Body of pancreas (tissue), 4 donors: ENCODE measurements around the gene CACNA1S.

ENCODE experiments used
- POLR2A ChIP-seq, 3 donors: fragments of 450-650 bp; IDR thresholded peaks; one replicate each; pipeline ENCODE4 v1.6.1; 2016; ENCODE audit warnings: antibody characterized with exemption in 3 of 3, mild to moderate bottlenecking in 2 of 3
- TF ChIP-seq, protein P1 (sequence below), 7 experiments: fragments of 450-650 bp in 4 of 7; fragments of 200-600 bp in 3 of 7; sonication (generic) in 3 of 7; IDR thresholded peaks; one replicate each; pipeline ENCODE4 v1.5.1; 2016 to 2019; ENCODE audit warnings: antibody characterized with exemption in 7 of 7

DNA sequence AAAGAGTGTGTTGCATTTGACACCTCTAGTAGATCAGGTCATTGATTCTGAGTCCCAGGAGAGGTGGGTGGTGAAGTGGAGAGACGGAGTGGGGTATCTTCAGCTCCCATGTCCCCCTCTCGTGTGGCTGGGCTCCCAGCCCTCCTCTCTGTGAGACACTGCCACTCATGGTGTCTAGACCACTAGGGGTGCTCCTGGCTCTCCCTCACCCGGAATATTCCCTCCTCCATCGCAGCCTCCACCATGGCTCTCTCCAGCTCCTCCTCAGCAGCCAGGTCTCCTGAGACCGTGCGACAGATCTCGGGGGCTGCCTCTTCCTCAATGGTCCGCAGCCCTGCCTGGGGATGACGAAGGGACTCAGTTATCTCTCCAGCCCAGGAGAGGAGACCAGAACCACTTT is 68.1 kb downstream of the CACNA1S start:
- TF ChIP-seq, protein P1, sequence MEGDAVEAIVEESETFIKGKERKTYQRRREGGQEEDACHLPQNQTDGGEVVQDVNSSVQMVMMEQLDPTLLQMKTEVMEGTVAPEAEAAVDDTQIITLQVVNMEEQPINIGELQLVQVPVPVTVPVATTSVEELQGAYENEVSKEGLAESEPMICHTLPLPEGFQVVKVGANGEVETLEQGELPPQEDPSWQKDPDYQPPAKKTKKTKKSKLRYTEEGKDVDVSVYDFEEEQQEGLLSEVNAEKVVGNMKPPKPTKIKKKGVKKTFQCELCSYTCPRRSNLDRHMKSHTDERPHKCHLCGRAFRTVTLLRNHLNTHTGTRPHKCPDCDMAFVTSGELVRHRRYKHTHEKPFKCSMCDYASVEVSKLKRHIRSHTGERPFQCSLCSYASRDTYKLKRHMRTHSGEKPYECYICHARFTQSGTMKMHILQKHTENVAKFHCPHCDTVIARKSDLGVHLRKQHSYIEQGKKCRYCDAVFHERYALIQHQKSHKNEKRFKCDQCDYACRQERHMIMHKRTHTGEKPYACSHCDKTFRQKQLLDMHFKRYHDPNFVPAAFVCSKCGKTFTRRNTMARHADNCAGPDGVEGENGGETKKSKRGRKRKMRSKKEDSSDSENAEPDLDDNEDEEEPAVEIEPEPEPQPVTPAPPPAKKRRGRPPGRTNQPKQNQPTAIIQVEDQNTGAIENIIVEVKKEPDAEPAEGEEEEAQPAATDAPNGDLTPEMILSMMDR (IDR thresholded peaks at IDR 0.05) = no peak
- TF ChIP-seq POLR2A (IDR thresholded peaks at IDR 0.05) = no peak
